Endodermal cell (in vitro differentiated cells): ENCODE measurements around the gene SLX4IP. TPM values are rescaled to one million over a fixed set of nuclear protein-coding genes. Genes with fewer than 3 reads are reported as not detected.

Experiments used
- DNase-seq: peaks from one replicate; pipeline ENCODE4 v3.0.0-alpha.2; 2017
- H3K27ac ChIP-seq: 2 replicates; pipeline ENCODE4 v1.5.1; 2013; ENCODE audit warnings: mild to moderate bottlenecking, low read depth, low read length, moderate library complexity
- H3K27me3 ChIP-seq: 2 replicates; pipeline ENCODE4 v1.6.1; 2013; ENCODE audit warnings: mild to moderate bottlenecking, low read length, moderate library complexity; ENCODE audit not compliant: insufficient read depth, control insufficient read depth, poor library complexity, severe bottlenecking
- H3K36me3 ChIP-seq: 2 replicates; pipeline ENCODE4 v1.7.0; 2013; ENCODE audit warnings: mild to moderate bottlenecking, low read length, moderate library complexity; ENCODE audit not compliant: control insufficient read depth, insufficient read depth
- H3K4me1 ChIP-seq: one replicate; pipeline ENCODE4 v1.7.0; 2013; ENCODE audit warnings: low read length; ENCODE audit not compliant: control insufficient read depth, insufficient read depth
- H3K4me3 ChIP-seq: 2 replicates; pipeline ENCODE4 v1.5.1; 2013; ENCODE audit warnings: mild to moderate bottlenecking, low read length, moderate library complexity
- H3K9ac ChIP-seq: 2 replicates; pipeline ENCODE4 v1.6.1; 2013; ENCODE audit warnings: mild to moderate bottlenecking, low read length, moderate library complexity; ENCODE audit not compliant: poor library complexity, severe bottlenecking; ENCODE audit errors: extremely low read depth
- H3K9me3 ChIP-seq: 2 replicates; pipeline ENCODE4 v1.6.1; 2013; ENCODE audit warnings: mild to moderate bottlenecking, low read length, moderate library complexity; ENCODE audit not compliant: control insufficient read depth
- H3K27ac Mint-ChIP-seq: 2 replicates; pipeline ENCODE4 v1.8.0; 2020; ENCODE audit warnings: mixed read lengths
- H3K27me3 Mint-ChIP-seq: 2 replicates; pipeline ENCODE4 v1.8.0; 2021; ENCODE audit warnings: mild to moderate bottlenecking, mixed read lengths; ENCODE audit not compliant: insufficient read depth
- H3K36me3 Mint-ChIP-seq: 2 replicates; pipeline ENCODE4 v1.8.0; 2020; ENCODE audit warnings: low read depth, mixed read lengths
- H3K4me1 Mint-ChIP-seq: 2 replicates; pipeline ENCODE4 v1.8.0; 2020; ENCODE audit warnings: mixed read lengths
- H3K4me3 Mint-ChIP-seq: 2 replicates; pipeline ENCODE4 v1.8.0; 2020; ENCODE audit warnings: mild to moderate bottlenecking, moderate library complexity, mixed read lengths
- H3K9me3 Mint-ChIP-seq: 2 replicates; pipeline ENCODE4 v1.8.0; 2020; ENCODE audit warnings: mild to moderate bottlenecking, mixed read lengths
- CTCF ChIP-seq: fragments of 200-600 bp; sonication (generic); conservative IDR thresholded peaks from 2 replicates; pipeline ENCODE4 v1.5.0; 2021; ENCODE audit warnings: antibody characterized with exemption, mild to moderate bottlenecking
- WGBS, 2 experiments: methylation state at CpG; one replicate each; pipeline versions ENCODE4 v1.1.5 to v1.1.7; 2013; ENCODE audit warnings: missing lambda C conversion rate in 2 of 2, mixed read lengths in 1 of 2; ENCODE audit not compliant: insufficient coverage in 1 of 2, insufficient read length in 1 of 2; 5-methylcytosine and 5-hydroxymethylcytosine counted together
- total RNA-seq, 2 donors: library from RNA; stranded (reverse); fragmentation: NEBNext Ultra II Directional in 1 of 2; extraction: Animal tissue kit (Norgen Biotek cat#: 25700) in 1 of 2; gene quantifications; 2 replicates in 1 of 2; 3 replicates in 1 of 2; pipeline ENCODE4 v1.2.1, GENCODE V29; 2021

The SLX4IP gene
- total RNA-seq, 2 donors from 2014 or later, result 9.2 to 9.5 TPM

- Histone ChIP-seq H3K27me3 (peaks cover 30% of the 10 kb centered on the region), H3K36me3 (no peaks in the 10 kb centered on the region), H3K9me3 (no peaks in the 10 kb centered on the region), H3K9ac (no peak overlapping the region), H3K4me3 (no peak overlapping the region), H3K4me1 (peaks cover 5% of the 10 kb centered on the region), H3K27ac (peak overlapping the region; percentile 97)
- Mint-ChIP-seq H3K4me1 (peaks cover 21% of the 10 kb centered on the region), H3K27ac (no peak overlapping the region), H3K36me3 (peaks cover 2% of the 10 kb centered on the region), H3K27me3 (peaks cover 48% of the 10 kb centered on the region), H3K9me3 (no peaks in the 10 kb centered on the region), H3K4me3 (no peak overlapping the region)
- peak; percentile 64 for DNase-seq
- no peak for TF ChIP-seq CTCF
- 69 to 79% methylated on average over 8 to 9 of the region's 9 CpGs for WGBS, 2 experiments
Measured at GRCh38 chr20:10629946-10630650, 195.0 kb downstream of the SLX4IP start.

DNA sequence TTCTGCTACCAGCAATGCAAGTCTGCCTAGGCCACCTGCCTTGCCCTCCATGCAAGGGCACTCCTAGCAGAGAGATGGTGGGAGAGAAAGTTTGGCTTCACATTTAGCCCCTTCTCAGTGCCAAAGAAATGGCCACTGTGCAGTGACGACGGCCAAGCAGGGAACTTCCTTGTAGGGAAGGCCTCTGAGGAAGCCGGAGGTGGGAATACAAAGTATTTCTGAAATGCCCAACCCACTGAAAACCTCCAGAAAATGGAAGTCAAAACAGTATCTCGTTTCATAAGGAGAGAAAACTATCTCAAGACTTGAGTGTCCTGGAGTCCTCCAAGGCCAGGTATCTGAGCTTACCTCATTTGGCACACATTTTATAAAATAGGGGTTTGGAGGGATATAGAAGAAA is 196.0 kb downstream of the SLX4IP start:
- 93% methylated on average over 4 of the region's 4 CpGs; no CpG with 5 or more reads in 1 of the 2 experiments for WGBS, 2 experiments

DNA sequence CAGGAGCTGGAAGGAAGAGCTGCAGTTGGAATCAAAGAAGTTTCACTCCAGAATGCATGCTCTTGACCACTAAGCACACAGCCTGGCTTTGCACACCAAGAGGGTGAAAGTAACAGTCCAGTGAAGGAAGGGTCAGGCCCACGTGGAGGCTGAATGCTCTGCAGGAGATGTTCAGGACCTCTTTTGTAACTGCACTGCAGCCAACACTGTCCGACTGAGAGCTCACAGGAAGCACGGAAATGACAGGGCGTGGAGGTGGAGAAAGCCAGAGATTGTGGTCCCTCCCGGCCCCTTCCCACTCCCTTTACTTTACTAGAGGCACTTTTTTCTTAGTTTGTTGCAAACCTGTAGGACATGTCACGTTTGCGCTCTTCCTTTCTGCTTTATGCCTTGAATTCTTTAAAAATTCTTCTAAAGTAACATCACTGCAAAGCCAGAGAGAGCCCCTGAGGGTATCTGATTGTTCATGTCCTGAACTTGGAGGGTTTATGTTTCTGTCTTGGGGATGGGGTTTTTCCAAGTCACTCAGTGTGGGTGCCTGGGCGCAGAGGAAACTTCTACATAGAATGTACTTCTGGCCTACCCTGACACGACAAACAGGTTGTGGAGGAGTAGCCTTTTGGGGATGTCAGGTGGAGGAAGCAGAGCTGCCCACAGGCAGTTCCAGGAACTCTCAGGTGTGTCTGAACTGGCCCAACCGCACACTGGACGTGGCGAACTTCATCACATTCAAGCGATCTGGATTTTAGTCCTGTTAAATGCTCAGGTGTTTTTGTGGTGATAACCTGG is 197.8 kb downstream of the SLX4IP start:
- Mint-ChIP-seq H3K9me3 (no peaks in the 10 kb centered on the region), H3K4me1 (peaks cover 31% of the 10 kb centered on the region), H3K27me3 (peaks cover 73% of the 10 kb centered on the region), H3K27ac (no peak overlapping the region), H3K4me3 (no peak overlapping the region), H3K36me3 (peaks cover 2% of the 10 kb centered on the region)
- H3K27me3 ChIP-seq, result peaks cover 53% of the 10 kb centered on the region
- 88 to 93% methylated on average over 10 to 13 of the region's 13 CpGs for WGBS, 2 experiments
- no peak overlapping the region for H3K27ac ChIP-seq
- H3K4me1 ChIP-seq, result peaks cover 13% of the 10 kb centered on the region
- no peak overlapping the region for H3K4me3 ChIP-seq
- no peaks in the 10 kb centered on the region for H3K9me3 ChIP-seq
- H3K36me3 ChIP-seq, result no peaks in the 10 kb centered on the region
- no peak for TF ChIP-seq CTCF
- no peak overlapping the region for H3K9ac ChIP-seq
- no peak for DNase-seq

More for the DNA sequence above, 196.0 kb downstream of the SLX4IP start:
- H3K4me3 ChIP-seq, result no peak overlapping the region
- peaks cover 5% of the 10 kb centered on the region for H3K4me1 ChIP-seq
- no peak for DNase-seq
- Mint-ChIP-seq H3K9me3 (no peaks in the 10 kb centered on the region), H3K36me3 (peaks cover under 1% of the 10 kb centered on the region), H3K27ac (no peak overlapping the region), H3K27me3 (peaks cover 59% of the 10 kb centered on the region), H3K4me1 (peaks cover 21% of the 10 kb centered on the region), H3K4me3 (no peak overlapping the region)
- peaks cover 40% of the 10 kb centered on the region for H3K27me3 ChIP-seq
- no peak for TF ChIP-seq CTCF
- no peaks in the 10 kb centered on the region for H3K9me3 ChIP-seq
- peak overlapping the region; percentile 97 for H3K27ac ChIP-seq
- H3K36me3 ChIP-seq, result no peaks in the 10 kb centered on the region
- H3K9ac ChIP-seq, result no peak overlapping the region
